K562 (cell line): ENCODE data around the gene ODF2. TPM values are rescaled to one million over a fixed set of nuclear protein-coding genes. Genes with fewer than 3 reads are reported as not detected.
A peak's percentile ranks its signal among the peaks of the same experiment; 100 is the strongest.

ENCODE experiments used
- ATAC-seq: fragments of 200-7000 bp; cut with Tn5 transposase; 3 replicates; pipeline ENCODE4 v1.9.1; 2020; ENCODE audit warnings: moderate library complexity
- BruUV-seq: library from RNA; stranded (reverse); fragments of 400-500 nt; replicated peaks from 2 replicates; lab custom pipeline; 2021; lab: Mats Ljungman, UMichigan
- CTCF ChIA-PET: fragments of 300-600 bp; formaldehyde crosslinking; extraction: SDS; loops from one replicate; lab custom pipeline; 2021; ENCODE audit warnings: low intra/inter-chr PET ratio; lab: Yijun Ruan, JAX
- POLR2A ChIA-PET: fragments of 300-600, 350-650 bp; sonication (Branson Sonifier 250); formaldehyde crosslinking; extraction: SDS; loops from one replicate; lab custom pipeline; 2021; ENCODE audit warnings: antibody characterized with exemption, inconsistent platforms; lab: Yijun Ruan, JAX
- DNase-seq, 4 experiments: peaks; one replicate each; pipeline versions ENCODE4 v3.0.0 to v3.0.0-alpha.2; 2011 to 2018; ENCODE audit warnings: low spot score in 3 of 4, mixed read lengths in 3 of 4; ENCODE audit errors: extremely low read depth in 1 of 4
- FAIRE-seq: peaks from 2 replicates; lab custom pipeline; 2011; peaks lifted over from hg19 to GRCh38; lab: Jason Lieb, UNC
- H2AFZ ChIP-seq: 2 replicates; pipeline ENCODE4 v1.6.0; 2011; ENCODE audit warnings: low read depth, low read length, control low read depth, inconsistent platforms
- H3K27ac ChIP-seq: fragments of 200-600 bp; 3 replicates; pipeline ENCODE4 v1.8.0; 2011; ENCODE audit warnings: low read depth, mild to moderate bottlenecking, control low read depth, inconsistent platforms, low read length, moderate library complexity, mixed read lengths; ENCODE audit errors: extremely low read depth
- H3K27me3 ChIP-seq, 2 experiments: fragments of 300-600 bp in 1 of 2; 2 replicates in 1 of 2; 3 replicates in 1 of 2; pipeline versions ENCODE4 v1.6.0 to v1.8.0; 2011; ENCODE audit warnings: inconsistent platforms in 2 of 2, low read length in 2 of 2, mild to moderate bottlenecking in 1 of 2, mixed read lengths in 1 of 2, moderate library complexity in 1 of 2; ENCODE audit not compliant: control insufficient read depth in 2 of 2, insufficient read depth in 2 of 2
- H3K36me3 ChIP-seq: fragments of 300-600 bp; 3 replicates; pipeline ENCODE4 v1.8.0; 2011; ENCODE audit warnings: mild to moderate bottlenecking, low read length, inconsistent platforms; ENCODE audit not compliant: control insufficient read depth, insufficient read depth
- H3K4me1 ChIP-seq, 2 experiments: fragments of 200-600 bp in 1 of 2; replicated peaks in 1 of 2; 2 replicates in 1 of 2; 3 replicates in 1 of 2; pipeline versions ENCODE4 v1.5.1 to v1.8.0; 2011; ENCODE audit warnings: inconsistent platforms in 2 of 2, low read length in 2 of 2, mild to moderate bottlenecking in 1 of 2, mixed read lengths in 1 of 2, moderate library complexity in 1 of 2; ENCODE audit not compliant: control insufficient read depth in 2 of 2, insufficient read depth in 2 of 2
- H3K4me2 ChIP-seq: 2 replicates; pipeline ENCODE4 v1.6.1; 2011; ENCODE audit warnings: low read length, control low read depth, inconsistent platforms, mixed read lengths; ENCODE audit not compliant: insufficient read depth
- H3K4me3 ChIP-seq: fragments of 200-600 bp; sonication (generic), shearing (Covaris generic); 2 replicates; pipeline ENCODE4 v1.5.1; 2016; ENCODE audit warnings: control low read depth, inconsistent platforms
- H3K79me2 ChIP-seq: fragments of 200-600 bp; 3 replicates; pipeline ENCODE4 v1.8.0; 2011; ENCODE audit warnings: low read length, inconsistent platforms; ENCODE audit not compliant: control insufficient read depth, insufficient read depth
- H3K9ac ChIP-seq, 2 experiments: 2 replicates each; pipeline versions ENCODE4 v1.6.0 to v1.6.1; 2011; ENCODE audit warnings: low read depth in 2 of 2, low read length in 2 of 2, control low read depth in 1 of 2, inconsistent platforms in 1 of 2, mild to moderate bottlenecking in 1 of 2, mixed read lengths in 1 of 2; ENCODE audit not compliant: insufficient read depth in 1 of 2
- H3K9me1 ChIP-seq: one replicate; pipeline ENCODE4 v1.6.0; 2011; ENCODE audit warnings: inconsistent platforms, mild to moderate bottlenecking, low read length, moderate library complexity; ENCODE audit not compliant: control insufficient read depth, insufficient read depth
- H3K9me3 ChIP-seq: replicated peaks from 2 replicates; pipeline ENCODE4 v1.5.1; 2011; ENCODE audit warnings: low read depth, low read length, inconsistent platforms; ENCODE audit not compliant: control insufficient read depth, insufficient read depth
- H4K20me1 ChIP-seq: replicated peaks from 2 replicates; pipeline ENCODE4 v1.6.1; 2011; ENCODE audit warnings: low read length, inconsistent platforms, mixed read lengths; ENCODE audit not compliant: control insufficient read depth, insufficient read depth
- ATF7 ChIP-seq: fragments of 450-650 bp; IDR thresholded peaks from 2 replicates; pipeline ENCODE4 v1.7.1; 2014; ENCODE audit warnings: mild to moderate bottlenecking, moderate library complexity
- BMI1 ChIP-seq: fragments of 150-350 bp; IDR thresholded peaks from 2 replicates; pipeline ENCODE4 v1.6.1; 2014; ENCODE audit warnings: low read length
- GTF2F1 ChIP-seq: IDR thresholded peaks from 2 replicates; pipeline ENCODE4 v1.6.1; 2011; ENCODE audit warnings: low read depth, low read length, improper control_type of control experiment
- NRF1 ChIP-seq, 2 experiments: fragments of 450-650 bp; IDR thresholded peaks in 1 of 2; conservative IDR thresholded peaks in 1 of 2; 2 replicates each; pipeline ENCODE4 v1.6.1; 2014; ENCODE audit warnings: mild to moderate bottlenecking in 2 of 2
- PCBP1 ChIP-seq: fragments of 200-400 bp; formaldehyde crosslinking; IDR thresholded peaks from 2 replicates; pipeline ENCODE4 v1.6.1; 2018; ENCODE audit warnings: mild to moderate bottlenecking, low read depth, low read length; ENCODE audit not compliant: poor library complexity, severe bottlenecking
- PHF8 ChIP-seq: fragments of 200-600 bp; sonication (generic); IDR thresholded peaks from 2 replicates; pipeline ENCODE4 v1.6.1; 2012; ENCODE audit warnings: mixed run types, mild to moderate bottlenecking, inconsistent platforms, low read length, moderate library complexity, borderline replicate concordance
- SLC30A9 ChIP-seq: fragments of 250-450 bp; sonication (Bioruptor Pico); IDR thresholded peaks from 2 replicates; pipeline ENCODE4 v1.8.0; 2022; ENCODE audit warnings: mild to moderate bottlenecking, moderate library complexity
- ZNF146 ChIP-seq: IDR thresholded peaks from one replicate; pipeline ENCODE4 v1.6.1; 2018; ENCODE audit warnings: missing compliant biosample characterization; ENCODE audit not compliant: unreplicated experiment
- ZNF445 ChIP-seq: fragments of 250-450 bp; sonication (Bioruptor Pico); IDR thresholded peaks from 2 replicates; pipeline ENCODE4 v1.4.0; 2020; ENCODE audit warnings: low read depth, mild to moderate bottlenecking, moderate library complexity
- ZNF764 ChIP-seq: fragments of 250-450 bp; sonication (Bioruptor Pico); IDR thresholded peaks from 2 replicates; pipeline ENCODE4 v1.4.0; 2020; ENCODE audit warnings: low read depth, mild to moderate bottlenecking, moderate library complexity
- ZNF778 ChIP-seq: fragments of 450-650 bp; formaldehyde crosslinking; IDR thresholded peaks from 2 replicates; pipeline ENCODE4 v1.4.0; 2020; ENCODE audit warnings: mild to moderate bottlenecking, moderate library complexity
- ZSCAN32 ChIP-seq: fragments of 450-650 bp; formaldehyde crosslinking; IDR thresholded peaks from 2 replicates; pipeline ENCODE4 v1.4.0; 2020; ENCODE audit warnings: mild to moderate bottlenecking, moderate library complexity
- WGBS: fragments of 100-300 bp; shearing (Covaris generic); methylation state at CpG from one replicate; pipeline ENCODE4 v1.1.6; 2016; ENCODE audit warnings: low coverage, mixed read lengths; ENCODE audit not compliant: insufficient coverage; ENCODE audit errors: missing lambda C conversion rate; 5-methylcytosine and 5-hydroxymethylcytosine counted together
- in situ Hi-C: fragments of 300-500 bp; cut with MboI; formaldehyde crosslinking; loops from 4 replicates; pipeline ENCODE4 v1.15.0; 2018; ENCODE audit warnings: inconsistent platforms, mixed read lengths
- intact Hi-C: fragments of 100-400 bp; cut with micrococcal nuclease; formaldehyde crosslinking; loops from 2 replicates; pipeline ENCODE4 v1.14.2; 2022
- polyA plus RNA-seq, 8 experiments: library from polyadenylated mRNA; depleted of rRNA in 4 of 8; stranded (reverse) in 5 of 8; unstranded in 3 of 8; fragments of >200 nt; fragmentation: Nextera tagmentation in 2 of 8; fragmentation: Illumina TruSeq in 1 of 8; extraction: Ambion mirVana in 2 of 8; extraction: Trizol in 1 of 8; gene quantifications; 2 replicates each; pipeline versions ENCODE4 v1.2.1 to v1.2.3, GENCODE V29; 2011 to 2014; ENCODE audit warnings: inconsistent platforms in 1 of 8, missing spikeins in 1 of 8
- total RNA-seq, 7 experiments: library from RNA; depleted of rRNA in 6 of 7; stranded (reverse); fragments of >200 nt in 6 of 7; fragmentation: Illumina TruSeq in 2 of 7; extraction: Trizol in 2 of 7; gene quantifications; 2 replicates each; pipeline versions ENCODE4 v1.2.1 to v1.2.3, GENCODE V29; 2011 to 2021; ENCODE audit warnings: low replicate concordance in 1 of 7
- TF ChIP-seq, protein P1 (sequence below): sonication (generic); formaldehyde crosslinking; IDR thresholded peaks from 2 replicates; pipeline ENCODE4 v1.8.0; 2022; ENCODE audit warnings: mild to moderate bottlenecking, missing genetic modification reagents
- TF ChIP-seq, protein P2 (sequence below), 3 experiments: IDR thresholded peaks in 2 of 3; conservative IDR thresholded peaks in 1 of 3; 2 replicates each; pipeline ENCODE4 v1.5.1; 2011 to 2012; ENCODE audit warnings: low read length in 3 of 3, mild to moderate bottlenecking in 3 of 3, control low read depth in 2 of 3, improper control_type of control experiment in 1 of 3, inconsistent platforms in 1 of 3, low read depth in 1 of 3, mixed read lengths in 1 of 3, moderate library complexity in 1 of 3; ENCODE audit not compliant: insufficient read depth in 2 of 3

ODF2 gene
- total and polyA plus RNA-seq, 9 of the 15 experiments (the other 6 are each of a cell fraction or from before 2014, with no cell fraction given): 16.5 to 83.2 (median 69.7) TPM

DNA sequence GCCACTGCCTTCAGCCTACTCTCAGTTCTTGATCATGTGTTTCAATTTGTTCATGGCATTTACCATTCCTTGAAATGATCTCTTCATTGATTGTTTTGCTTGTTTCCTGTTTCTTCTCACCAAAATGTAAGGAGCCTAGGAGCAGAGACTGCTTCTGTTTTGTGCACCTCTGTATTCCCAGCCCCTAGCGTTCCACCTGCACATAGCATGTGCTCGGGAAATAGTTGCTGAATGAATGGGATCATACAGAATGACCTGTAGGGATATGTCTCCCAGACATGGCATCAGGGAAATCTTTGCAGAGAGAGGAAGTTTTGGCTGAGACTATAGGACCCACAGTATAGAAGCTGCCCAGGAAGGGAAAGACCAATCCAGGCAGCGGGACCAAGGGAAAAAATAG is 41.3 kb upstream of the ODF2 start:
- TF ChIP-seq ZNF778 (CRISPR knock-in tag): no peak
- no peak for TF ChIP-seq ZNF146 (CRISPR knock-in tag)
- TF ChIP-seq PCBP1: no peak
- TF ChIP-seq ATF7: no peak
- TF ChIP-seq SLC30A9 (CRISPR knock-in tag): no peak
- TF ChIP-seq GTF2F1: no peak
- TF ChIP-seq, protein P1, sequence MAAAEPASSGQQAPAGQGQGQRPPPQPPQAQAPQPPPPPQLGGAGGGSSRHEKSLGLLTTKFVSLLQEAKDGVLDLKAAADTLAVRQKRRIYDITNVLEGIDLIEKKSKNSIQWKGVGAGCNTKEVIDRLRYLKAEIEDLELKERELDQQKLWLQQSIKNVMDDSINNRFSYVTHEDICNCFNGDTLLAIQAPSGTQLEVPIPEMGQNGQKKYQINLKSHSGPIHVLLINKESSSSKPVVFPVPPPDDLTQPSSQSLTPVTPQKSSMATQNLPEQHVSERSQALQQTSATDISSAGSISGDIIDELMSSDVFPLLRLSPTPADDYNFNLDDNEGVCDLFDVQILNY (CRISPR knock-in tag): no peak
- no peak for TF ChIP-seq ZSCAN32 (CRISPR knock-in tag)
- 0 out of 4 replicates have a peak, but pooled peaks of 1 of the 2 experiments have one; percentile 19 for TF ChIP-seq NRF1 (conservative IDR thresholded peaks at IDR 0.05 in 1 of 2, IDR thresholded peaks at IDR 0.05 in 1 of 2)
- TF ChIP-seq ZNF764: no peak
- TF ChIP-seq, protein P2, sequence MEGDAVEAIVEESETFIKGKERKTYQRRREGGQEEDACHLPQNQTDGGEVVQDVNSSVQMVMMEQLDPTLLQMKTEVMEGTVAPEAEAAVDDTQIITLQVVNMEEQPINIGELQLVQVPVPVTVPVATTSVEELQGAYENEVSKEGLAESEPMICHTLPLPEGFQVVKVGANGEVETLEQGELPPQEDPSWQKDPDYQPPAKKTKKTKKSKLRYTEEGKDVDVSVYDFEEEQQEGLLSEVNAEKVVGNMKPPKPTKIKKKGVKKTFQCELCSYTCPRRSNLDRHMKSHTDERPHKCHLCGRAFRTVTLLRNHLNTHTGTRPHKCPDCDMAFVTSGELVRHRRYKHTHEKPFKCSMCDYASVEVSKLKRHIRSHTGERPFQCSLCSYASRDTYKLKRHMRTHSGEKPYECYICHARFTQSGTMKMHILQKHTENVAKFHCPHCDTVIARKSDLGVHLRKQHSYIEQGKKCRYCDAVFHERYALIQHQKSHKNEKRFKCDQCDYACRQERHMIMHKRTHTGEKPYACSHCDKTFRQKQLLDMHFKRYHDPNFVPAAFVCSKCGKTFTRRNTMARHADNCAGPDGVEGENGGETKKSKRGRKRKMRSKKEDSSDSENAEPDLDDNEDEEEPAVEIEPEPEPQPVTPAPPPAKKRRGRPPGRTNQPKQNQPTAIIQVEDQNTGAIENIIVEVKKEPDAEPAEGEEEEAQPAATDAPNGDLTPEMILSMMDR (IDR thresholded peaks at IDR 0.05 in 2 of 3, conservative IDR thresholded peaks at IDR 0.05 in 1 of 3; ENCODE audit: insufficient read depth in 2 of 3, low read depth in 1 of 3, low read length in 3 of 3): peak; percentile 35 to 53 (median 40); a peak in 5 of 6 replicates
- no peak for TF ChIP-seq ZNF445
- no peak for TF ChIP-seq BMI1
- TF ChIP-seq PHF8: no peak
- POLR2A ChIA-PET: interaction anchor here (0.6 to 1.2 kb wide), 3 partner anchors 12 to 159 kb away, joined by 3 to 4 read pairs (median 4); no protein-coding TSS in a partner anchor
- H3K36me3 ChIP-seq: no peaks in the 10 kb centered on the region
- H3K9ac ChIP-seq: no peak overlapping the region
- H3K27me3 ChIP-seq: no peaks in the 10 kb centered on the region; a peak in 1 of 5 replicates
- in situ Hi-C loops (no loop called here), intact Hi-C loops (loop anchor here (5.0 to 10.0 kb wide), 2 partner anchors 200 to 287 kb away; partner anchors contain the start of gene PTGES2)
- H3K79me2 ChIP-seq: no peaks in the 10 kb centered on the region
- H3K4me1 ChIP-seq: peaks cover 15 to 30% of the 10 kb centered on the region in 2 experiments; a peak in 4 of 5 replicates
- H3K9me3 ChIP-seq: no peaks in the 10 kb centered on the region
- CTCF ChIA-PET: interaction anchor here (3.0 kb wide), 1 partner anchor 52 kb away, joined by 37 read pairs; no protein-coding TSS in a partner anchor
- no peak overlapping the region for H2AFZ ChIP-seq
- H3K27ac ChIP-seq: no peak overlapping the region
- H3K4me2 ChIP-seq: no peak overlapping the region
- H4K20me1 ChIP-seq: no peaks in the 10 kb centered on the region
- FAIRE-seq (peak; percentile 15), ATAC-seq (peak; percentile 55), DNase-seq (peak in 3 of 4 experiments; percentile 40 to 45 (median 45))
- no TSS peak for BruUV-seq
- H3K4me3 ChIP-seq: no peak overlapping the region
- WGBS: 34% methylated on average over 3 of the region's 3 CpGs
- H3K9me1 ChIP-seq: no peaks in the 10 kb centered on the region
